Loucy (cell line): ENCODE results near the gene DHRS2.

Source experiments
- H2AFZ ChIP-seq: fragments of 200-600 bp; sonication (generic); 2 replicates; pipeline ENCODE4 v1.6.0; 2016; ENCODE audit warnings: antibody characterized with exemption, mild to moderate bottlenecking, low read length, moderate library complexity
- H3F3A ChIP-seq: fragments of 200-600 bp; 2 replicates; pipeline ENCODE4 v1.6.0; 2016; ENCODE audit warnings: antibody characterized with exemption, low read depth, mild to moderate bottlenecking
- H3K27me3 ChIP-seq: fragments of 200-600 bp; sonication (generic); 2 replicates; pipeline ENCODE4 v1.6.1; 2014; ENCODE audit warnings: low read length, mild to moderate bottlenecking; ENCODE audit not compliant: insufficient read depth, poor library complexity, severe bottlenecking
- H3K36me3 ChIP-seq: fragments of 200-600 bp; sonication (generic); 2 replicates; pipeline ENCODE4 v1.6.1; 2016; ENCODE audit warnings: low read length; ENCODE audit not compliant: insufficient read depth
- H3K4me1 ChIP-seq: fragments of 200-600 bp; sonication (generic); 2 replicates; pipeline ENCODE4 v1.5.1; 2014; ENCODE audit warnings: low read length, mild to moderate bottlenecking; ENCODE audit not compliant: insufficient read depth, poor library complexity, severe bottlenecking
- H3K4me2 ChIP-seq: fragments of 200-600 bp; sonication (generic); 2 replicates; pipeline ENCODE4 v1.6.0; 2014; ENCODE audit warnings: antibody characterized with exemption, low read length, low read depth, mild to moderate bottlenecking; ENCODE audit not compliant: poor library complexity, severe bottlenecking
- H3K4me3 ChIP-seq: fragments of 200-600 bp; sonication (generic); 2 replicates; pipeline ENCODE4 v1.5.1; 2014; ENCODE audit warnings: low read length, mild to moderate bottlenecking, mixed read lengths; ENCODE audit not compliant: poor library complexity, severe bottlenecking
- H3K79me2 ChIP-seq: fragments of 200-600 bp; sonication (generic); 2 replicates; pipeline ENCODE4 v1.6.1; 2014; ENCODE audit warnings: low read length; ENCODE audit not compliant: insufficient read depth
- H3K9ac ChIP-seq: fragments of 200-600 bp; sonication (generic); 2 replicates; pipeline ENCODE4 v1.6.0; 2014; ENCODE audit warnings: mild to moderate bottlenecking, low read depth, low read length, moderate library complexity; ENCODE audit not compliant: poor library complexity, severe bottlenecking
- H3K9me2 ChIP-seq: fragments of 200-600 bp; sonication (generic); replicated peaks from 2 replicates; pipeline ENCODE4 v1.6.1; 2016; ENCODE audit warnings: low read depth, low read length, mixed read lengths
- H3K9me3 ChIP-seq: fragments of 200-600 bp; sonication (generic); 2 replicates; pipeline ENCODE4 v1.6.1; 2014; ENCODE audit warnings: mild to moderate bottlenecking, antibody characterized with exemption, low read length, low read depth; ENCODE audit not compliant: insufficient read depth
- H4K20me1 ChIP-seq: fragments of 200-600 bp; sonication (generic); 2 replicates; pipeline ENCODE4 v1.6.0; 2014; ENCODE audit warnings: antibody characterized with exemption, low read length, mild to moderate bottlenecking; ENCODE audit not compliant: insufficient read depth, poor library complexity, severe bottlenecking
- CTCF ChIP-seq: fragments of 200-600 bp; sonication (generic); conservative IDR thresholded peaks from 2 replicates; pipeline ENCODE4 v1.5.1; 2014; ENCODE audit warnings: mild to moderate bottlenecking, antibody characterized with exemption, low read length
- EZH2phosphoT487 ChIP-seq: fragments of 200-600 bp; IDR thresholded peaks from 2 replicates; pipeline ENCODE4 v1.6.1; 2018; ENCODE audit warnings: antibody characterized with exemption, mild to moderate bottlenecking, moderate library complexity, borderline replicate concordance

Gene DHRS2

GRCh38 chr14:23636317-23637211 lies at the start of gene DHRS2:
TSS of gene DHRS2 (plus strand) at chr14:23636364. CDS start at chr14:23638865, 2,501 bp downstream.
- Histone ChIP-seq H3K9ac (no peak within 1 kb of the TSS), H3K36me3 (no peaks in the 10 kb centered on the region), H3K4me2 (no peak within 1 kb of the TSS), H3K9me3 (no peaks in the 10 kb centered on the region), H3K9me2 (no peaks in the 10 kb centered on the region), H3K79me2 (no peaks in the 10 kb centered on the region), H2AFZ (no peak within 1 kb of the TSS), H3K4me3 (no peak within 1 kb of the TSS), H3K4me1 (peaks cover 10% of the 10 kb centered on the region), H3F3A (no peaks in the 10 kb centered on the region), H3K27me3 (no peaks in the 10 kb centered on the region), H4K20me1 (no peaks in the 10 kb centered on the region)
- TF ChIP-seq EZH2phosphoT487 = no peak
- TF ChIP-seq CTCF = no peak

GRCh38 chr14:23588884-23589598 lies 47.1 kb upstream of the DHRS2 start:
- TF ChIP-seq EZH2phosphoT487 (no peak), CTCF (peak; percentile 90)
- H4K20me1 ChIP-seq = no peaks in the 10 kb centered on the region

GRCh38 chr14:23589606-23590005 lies 46.6 kb upstream of the DHRS2 start:
- Histone ChIP-seq H3K9me3 (no peaks in the 10 kb centered on the region), H2AFZ (peak overlapping the region; percentile 78), H3K4me3 (no peak overlapping the region), H4K20me1 (no peaks in the 10 kb centered on the region), H3K27me3 (peaks cover 5% of the 10 kb centered on the region), H3K4me2 (peak overlapping the region; percentile 45), H3F3A (no peaks in the 10 kb centered on the region), H3K9ac (peak overlapping the region; percentile 20), H3K4me1 (peaks cover 8% of the 10 kb centered on the region), H3K79me2 (no peaks in the 10 kb centered on the region), H3K9me2 (no peaks in the 10 kb centered on the region), H3K36me3 (no peaks in the 10 kb centered on the region)
- TF ChIP-seq CTCF (no peak), EZH2phosphoT487 (no peak)

More at GRCh38 chr14:23588884-23589598, 47.1 kb upstream of the DHRS2 start:
- Histone ChIP-seq H3K79me2 (no peaks in the 10 kb centered on the region), H3K9ac (peak overlapping the region; percentile 20), H3K4me3 (no peak overlapping the region), H3K27me3 (peaks cover 5% of the 10 kb centered on the region), H3K4me1 (peaks cover 8% of the 10 kb centered on the region), H2AFZ (peak overlapping the region; percentile 78), H3F3A (no peaks in the 10 kb centered on the region), H3K36me3 (no peaks in the 10 kb centered on the region), H3K9me3 (no peaks in the 10 kb centered on the region), H3K9me2 (no peaks in the 10 kb centered on the region), H3K4me2 (peak overlapping the region; percentile 45)
